Kidney (tissue), 22 donors: ENCODE results near the gene SMYD3. TPM values are rescaled to one million over a fixed set of nuclear protein-coding genes. Genes with fewer than 3 reads are reported as not detected.
A peak's percentile ranks its signal among the peaks of the same experiment; 100 is the strongest.

Experiments
- DNase-seq, 5 donors: peaks; one replicate each; pipeline ENCODE4 v3.0.0-alpha.2; 2013 to 2020
- FAIRE-seq: peaks from 2 replicates; lab custom pipeline; 2012; peaks lifted over from hg19 to GRCh38; lab: Jason Lieb, UNC
- H3K27ac ChIP-seq, 2 donors: one replicate each; pipeline ENCODE4 v1.7.0; 2013; ENCODE audit warnings: low read depth in 2 of 2, low read length in 2 of 2, inconsistent platforms in 1 of 2
- H3K27me3 ChIP-seq: one replicate; pipeline ENCODE4 v1.7.1; 2013; ENCODE audit warnings: low read length, inconsistent platforms; ENCODE audit not compliant: control insufficient read depth, insufficient read depth
- H3K36me3 ChIP-seq, 3 donors: one replicate each; pipeline versions ENCODE4 v1.7.0 to v1.7.1; 2013; ENCODE audit warnings: low read length in 3 of 3, control low read depth in 1 of 3, inconsistent platforms in 1 of 3; ENCODE audit not compliant: insufficient read depth in 3 of 3, control insufficient read depth in 2 of 3
- H3K4me1 ChIP-seq, 3 donors: one replicate each; pipeline versions ENCODE4 v1.7.0 to v1.7.1; 2013; ENCODE audit warnings: low read length in 3 of 3, inconsistent platforms in 1 of 3, low read depth in 1 of 3; ENCODE audit not compliant: control insufficient read depth in 2 of 3, insufficient read depth in 2 of 3
- H3K4me3 ChIP-seq, 3 donors: one replicate each; pipeline versions ENCODE4 v1.7.0 to v1.8.1; 2013; ENCODE audit warnings: low read length in 3 of 3, control low read depth in 1 of 3, inconsistent platforms in 1 of 3
- H3K9ac ChIP-seq, 3 donors: one replicate each; pipeline versions ENCODE4 v1.7.0 to v1.7.1; 2013; ENCODE audit warnings: low read length in 3 of 3, control low read depth in 1 of 3, inconsistent platforms in 1 of 3
- H3K9me3 ChIP-seq, 3 donors: one replicate each; pipeline versions ENCODE4 v1.7.0 to v1.7.1; 2013; ENCODE audit warnings: low read length in 3 of 3, control low read depth in 1 of 3, inconsistent platforms in 1 of 3; ENCODE audit not compliant: control insufficient read depth in 2 of 3, insufficient read depth in 1 of 3
- intact Hi-C: fragments of 100-400 bp; cut with DNase I; formaldehyde crosslinking; loops from one replicate; pipeline ENCODE4 v1.11.1; 2022
- long read RNA-seq, 10 donors: library from polyadenylated mRNA in 1 of 10; unstranded in 1 of 10; transcript quantifications; one replicate each; pipeline ENCODE4 v2.0.0 and lab custom pipeline, GENCODE V29; 2021 to 2026
- polyA plus RNA-seq: library from polyadenylated mRNA; stranded (reverse); fragments of 350-450 nt; fragmentation: Illumina TruSeq; extraction: RNeasy Lipid Tissue Mini Kit (QIAGEN cat#74804); gene quantifications from one replicate; pipeline ENCODE4 v1.2.3, GENCODE V29; 2014; ENCODE audit warnings: low read depth, low replicate concordance; ENCODE audit not compliant: insufficient read depth
- total RNA-seq: library from RNA; stranded (reverse); fragmentation: NEBNext Ultra II Directional; extraction: Animal tissue kit (Norgen Biotek cat#: 25700); gene quantifications from one replicate; pipeline ENCODE4 v1.2.1, GENCODE V29; 2021
- TF ChIP-seq, protein P1 (sequence below): IDR thresholded peaks from 3 replicates; pipeline ENCODE4 v1.5.1; 2012; ENCODE audit warnings: mild to moderate bottlenecking, moderate library complexity, borderline replicate concordance; ENCODE audit not compliant: insufficient read depth; ENCODE audit errors: extremely low read depth
- donor health status: control.
- donor health status: control.
- donor health status: control.
- donor health status: control.
- donor health status: control.
- donor health status: DM: yes; HTN: yes; CAD: no.
- donor health status: Normal renal cell carcinoma (clear cell type).

Gene SMYD3
- total RNA-seq (23.9 TPM), polyA plus RNA-seq (23.3 TPM)
- long read RNA-seq, donor 1, transcript SMYD3-201 (7 exons, 1,863 nt): major isoform, 5 of 7 reads
- long read RNA-seq, donor 1, partial matches to known transcripts: 0 of 7 reads
- long read RNA-seq, donor 1, other reads (novel, unspliced or antisense): 0 of 7 reads
- long read RNA-seq, donor 2, transcript SMYD3-210 (5 exons, 983 nt): major isoform, 5 of 8 reads
- long read RNA-seq, donor 2, partial matches to known transcripts: 0 of 8 reads
- long read RNA-seq, donor 2, other reads (novel, unspliced or antisense): 0 of 8 reads
- long read RNA-seq, donor 3, transcript SMYD3-201 (7 exons, 1,863 nt): major isoform, 9 of 15 reads
- long read RNA-seq, donor 3, partial matches to known transcripts: 0 of 15 reads
- long read RNA-seq, donor 3, other reads (novel, unspliced or antisense): 5 of 15 reads
- long read RNA-seq, donor 4, transcript SMYD3-201 (7 exons, 1,863 nt): major isoform, 7 of 9 reads
- long read RNA-seq, donor 4, partial matches to known transcripts: 0 of 9 reads
- long read RNA-seq, donor 4, other reads (novel, unspliced or antisense): 0 of 9 reads
- long read RNA-seq, donor 5: 0 reads
- long read RNA-seq, donor 6, transcript SMYD3-210 (5 exons, 983 nt): minor isoform, 5 of 33 reads
- long read RNA-seq, donor 6, transcript SMYD3-201 (7 exons, 1,863 nt): major isoform, 11 of 33 reads
- long read RNA-seq, donor 6, partial matches to known transcripts: 16 of 33 reads
- long read RNA-seq, donor 6, other reads (novel, unspliced or antisense): 0 of 33 reads
- long read RNA-seq, donor 7, partial matches to known transcripts: 2 of 6 reads
- long read RNA-seq, donor 7, other reads (novel, unspliced or antisense): 4 of 6 reads
- long read RNA-seq, donor 8, transcript SMYD3-201 (7 exons, 1,863 nt): major isoform, 6 of 6 reads
- long read RNA-seq, donor 8, partial matches to known transcripts: 0 of 6 reads
- long read RNA-seq, donor 8, other reads (novel, unspliced or antisense): 0 of 6 reads
- long read RNA-seq, donor 9, transcript SMYD3-201 (7 exons, 1,863 nt): major isoform, 5 of 6 reads
- long read RNA-seq, donor 9, partial matches to known transcripts: 0 of 6 reads
- long read RNA-seq, donor 9, other reads (novel, unspliced or antisense): 0 of 6 reads
- long read RNA-seq, donor 10, transcript SMYD3-201 (7 exons, 1,863 nt): major isoform, 12 of 12 reads
- long read RNA-seq, donor 10, partial matches to known transcripts: 0 of 12 reads
- long read RNA-seq, donor 10, other reads (novel, unspliced or antisense): 0 of 12 reads

GRCh38 chr1:246506674-246507481 lies at the start of gene SMYD3:
Gene SMYD3, minus strand, starts transcription at chr1:246507279.
- FAIRE-seq (no peak), DNase-seq (peak; percentile 89 to 95 (median 92))
- Histone ChIP-seq H3K36me3 (no peaks in the 10 kb centered on the region), H3K4me3 (peak within 1 kb of the TSS; percentile 73 to 92 (median 87)), H3K9me3 (no peaks in the 10 kb centered on the region), H3K27me3 (no peaks in the 10 kb centered on the region), H3K4me1 (peaks cover 0 to 5% (median 0%) of the 10 kb centered on the region in 3 donors), H3K27ac (no peak within 1 kb of the TSS), H3K9ac (peak within 1 kb of the TSS; percentile 55 to 73 (median 60))
- TF ChIP-seq, protein P1, sequence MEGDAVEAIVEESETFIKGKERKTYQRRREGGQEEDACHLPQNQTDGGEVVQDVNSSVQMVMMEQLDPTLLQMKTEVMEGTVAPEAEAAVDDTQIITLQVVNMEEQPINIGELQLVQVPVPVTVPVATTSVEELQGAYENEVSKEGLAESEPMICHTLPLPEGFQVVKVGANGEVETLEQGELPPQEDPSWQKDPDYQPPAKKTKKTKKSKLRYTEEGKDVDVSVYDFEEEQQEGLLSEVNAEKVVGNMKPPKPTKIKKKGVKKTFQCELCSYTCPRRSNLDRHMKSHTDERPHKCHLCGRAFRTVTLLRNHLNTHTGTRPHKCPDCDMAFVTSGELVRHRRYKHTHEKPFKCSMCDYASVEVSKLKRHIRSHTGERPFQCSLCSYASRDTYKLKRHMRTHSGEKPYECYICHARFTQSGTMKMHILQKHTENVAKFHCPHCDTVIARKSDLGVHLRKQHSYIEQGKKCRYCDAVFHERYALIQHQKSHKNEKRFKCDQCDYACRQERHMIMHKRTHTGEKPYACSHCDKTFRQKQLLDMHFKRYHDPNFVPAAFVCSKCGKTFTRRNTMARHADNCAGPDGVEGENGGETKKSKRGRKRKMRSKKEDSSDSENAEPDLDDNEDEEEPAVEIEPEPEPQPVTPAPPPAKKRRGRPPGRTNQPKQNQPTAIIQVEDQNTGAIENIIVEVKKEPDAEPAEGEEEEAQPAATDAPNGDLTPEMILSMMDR: peak; percentile 8
- intact Hi-C loops: no loop called here

DNA sequence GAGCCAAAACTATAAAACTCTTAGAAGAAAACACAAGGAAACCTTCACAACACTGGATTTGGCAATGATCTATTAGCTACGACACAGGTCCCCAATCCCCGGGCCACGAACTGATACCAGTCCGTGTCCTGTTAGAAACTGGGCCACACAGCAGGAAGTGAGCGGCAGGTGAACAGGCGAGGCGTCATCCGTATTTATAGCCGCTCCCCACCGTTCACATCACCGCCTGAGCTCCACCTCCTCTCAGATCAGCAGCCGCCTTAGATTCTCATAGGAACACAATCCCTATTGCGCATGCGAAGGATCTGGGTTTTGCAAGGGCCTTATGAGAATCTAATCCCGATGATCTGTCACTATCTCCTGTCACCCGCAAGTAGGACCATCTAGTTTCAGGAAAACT lies 47.1 kb upstream of the SMYD3 start:
- Histone ChIP-seq H3K4me3 (no peak overlapping the region), H3K27ac (no peak overlapping the region), H3K36me3 (peaks cover 6 to 36% (median 18%) of the 10 kb centered on the region in 3 donors), H3K9ac (no peak overlapping the region), H3K27me3 (no peaks in the 10 kb centered on the region), H3K9me3 (no peaks in the 10 kb centered on the region), H3K4me1 (no peaks in the 10 kb centered on the region)
- intact Hi-C loops: no loop called here
- FAIRE-seq: no peak
- TF ChIP-seq, protein P1: no peak
- DNase-seq: no peak

DNA sequence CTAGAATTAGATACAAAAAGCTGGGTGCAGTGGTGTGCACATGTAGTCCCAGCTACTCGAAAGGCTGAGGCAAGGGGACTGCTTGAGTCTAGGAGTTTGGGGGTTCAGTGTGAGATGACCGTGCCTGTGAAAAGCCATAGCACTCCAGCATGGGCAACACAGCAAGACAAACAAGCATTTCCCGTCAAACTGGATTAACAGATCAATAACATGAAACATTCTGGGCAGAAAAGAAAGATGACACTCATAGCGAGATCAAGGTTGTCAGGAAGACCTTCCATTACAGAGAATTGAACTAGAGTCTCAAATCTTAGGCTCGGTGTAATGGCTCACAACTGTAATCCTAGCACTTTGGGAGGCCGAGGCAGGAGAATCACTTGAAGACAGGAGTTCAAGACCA lies 45.0 kb upstream of the SMYD3 start:
- no peak overlapping the region for H3K4me3 ChIP-seq
- no peak overlapping the region for H3K27ac ChIP-seq
- TF ChIP-seq, protein P1: no peak
- peaks cover 9 to 39% (median 18%) of the 10 kb centered on the region in 3 donors for H3K36me3 ChIP-seq
- no peaks in the 10 kb centered on the region for H3K27me3 ChIP-seq
- no peaks in the 10 kb centered on the region for H3K4me1 ChIP-seq
- no peak overlapping the region for H3K9ac ChIP-seq
- no peaks in the 10 kb centered on the region for H3K9me3 ChIP-seq
- intact Hi-C loops: no loop called here
- DNase-seq (no peak), FAIRE-seq (no peak)
